ENCODE measurements around the gene SLC22A5. TPM values are rescaled to one million over a fixed set of nuclear protein-coding genes. Genes with fewer than 3 reads are reported as not detected.

SLC22A5 gene
- total and polyA plus RNA-seq, 2 donors (not counting 1 experiment from before 2014, with no cell fraction given), result 5.7 to 12.9 TPM

- no peaks in the 10 kb centered on the region for H3K9me3 ChIP-seq (ENCODE audit: control extremely low read depth in 1 of 3, control insufficient read depth in 2 of 3, insufficient read depth in 1 of 3, low read length in 2 of 3)
- no peaks in the 10 kb centered on the region for H3K9me3 Mint-ChIP-seq (ENCODE audit: insufficient read depth)
- H3K27me3 Mint-ChIP-seq, result no peaks in the 10 kb centered on the region
- no peak overlapping the region for H3K4me2 ChIP-seq (replicated peaks; ENCODE audit: low read depth, low read length, poor library complexity, severe bottlenecking)
- DNase-seq (no peak), ATAC-seq (ENCODE audit: low read depth) (no peak)
- no peaks in the 10 kb centered on the region for H3K79me2 ChIP-seq (ENCODE audit: control insufficient read depth, insufficient read depth, low read length)
- no peak overlapping the region for H3K4me3 ChIP-seq (ENCODE audit: control extremely low read depth in 1 of 5, extremely low read depth in 1 of 5, insufficient read depth in 1 of 5, low read depth in 2 of 5, low read length in 4 of 5)
- no peak for TF ChIP-seq CTCF (IDR thresholded peaks at IDR 0.05)
- no peak for TF ChIP-seq EZH2 (IDR thresholded peaks at IDR 0.05; ENCODE audit: borderline replicate concordance, insufficient read depth, low read depth, low read length, poor library complexity, severe bottlenecking)
- WGBS (ENCODE audit: insufficient coverage), result 99% methylated on average over 7 of the region's 10 CpGs
- no peak overlapping the region for H3K27ac ChIP-seq (ENCODE audit: low read length in 2 of 2)
- H3K4me1 Mint-ChIP-seq, result peaks cover 36% of the 10 kb centered on the region
- POLR2A ChIA-PET, result interaction anchor here (0.6 kb wide), 1 partner anchor 1294 kb away, joined by 3 read pairs; no protein-coding TSS in a partner anchor
- H3K36me3 ChIP-seq (replicated peaks in 1 of 2; ENCODE audit: control extremely low read depth in 1 of 2, control insufficient read depth in 1 of 2, extremely low read depth in 1 of 2, insufficient read depth in 2 of 2, low read length in 1 of 2), result no peaks in the 10 kb centered on the region
- H3K27ac Mint-ChIP-seq, result peak overlapping the region; percentile 32
- no peaks in the 10 kb centered on the region for H4K20me1 ChIP-seq (ENCODE audit: control insufficient read depth, insufficient read depth, low read length, poor library complexity, severe bottlenecking)
- peaks cover 21 to 26% of the 10 kb centered on the region in 2 donors for H3K4me1 ChIP-seq (ENCODE audit: control insufficient read depth in 2 of 2, insufficient read depth in 2 of 2, low read length in 2 of 2)
- H3K27me3 ChIP-seq (replicated peaks in 1 of 4; ENCODE audit: control extremely low read depth in 1 of 4, control insufficient read depth in 3 of 4, insufficient read depth in 4 of 4, low read length in 3 of 4), result no peaks in the 10 kb centered on the region
- intact Hi-C loops (cut with micrococcal nuclease), result loop anchor here (5.0 kb wide), 2 partner anchors 478 to 1478 kb away; partner anchors contain the start of genes GDF9 and UQCRQ
- CTCF ChIA-PET, result interaction anchor here (1.0 to 19.9 kb wide), 9 partner anchors 21 to 430 kb away, joined by 3 to 528 read pairs (median 4); partner anchors contain the start of gene IRF1
- H3K4me3 Mint-ChIP-seq, result no peak overlapping the region
- no peak overlapping the region for H2AFZ ChIP-seq (ENCODE audit: insufficient read depth, low read depth, low read length, poor library complexity, severe bottlenecking)
- no peak overlapping the region for H3K9ac ChIP-seq (ENCODE audit: low read length)
These were observed 20.2 kb downstream of the SLC22A5 start for GRCh38 chr5:132389585-132390286.

- peaks cover 28 to 29% of the 10 kb centered on the region in 2 donors for H3K4me1 ChIP-seq (ENCODE audit: control insufficient read depth in 2 of 2, insufficient read depth in 2 of 2, low read length in 2 of 2)
- no peak overlapping the region for H3K9ac ChIP-seq (ENCODE audit: low read length)
- H3K9me3 ChIP-seq (ENCODE audit: control extremely low read depth in 1 of 3, control insufficient read depth in 2 of 3, insufficient read depth in 1 of 3, low read length in 2 of 3), result no peaks in the 10 kb centered on the region
- ATAC-seq (ENCODE audit: low read depth), result no peak
- no peak overlapping the region for H2AFZ ChIP-seq (ENCODE audit: insufficient read depth, low read depth, low read length, poor library complexity, severe bottlenecking)
- ChIA-PET CTCF (interaction anchor here (0.9 to 19.9 kb wide), 6 partner anchors 11 to 136 kb away, joined by 3 to 528 read pairs (median 4); partner anchors contain the start of gene IRF1), POLR2A (interaction anchor here (1.5 kb wide), 1 partner anchor 99 kb away, joined by 5 read pairs; the partner anchor contains the start of gene IRF1)
- no peaks in the 10 kb centered on the region for H3K27me3 Mint-ChIP-seq
- H3K27ac Mint-ChIP-seq, result no peak overlapping the region
- no peaks in the 10 kb centered on the region for H3K9me3 Mint-ChIP-seq (ENCODE audit: insufficient read depth)
- no peak overlapping the region for H3K4me3 Mint-ChIP-seq
- no peak overlapping the region for H3K4me2 ChIP-seq (replicated peaks; ENCODE audit: low read depth, low read length, poor library complexity, severe bottlenecking)
- H3K27me3 ChIP-seq (replicated peaks in 1 of 4; ENCODE audit: control extremely low read depth in 1 of 4, control insufficient read depth in 3 of 4, insufficient read depth in 4 of 4, low read length in 3 of 4), result no peaks in the 10 kb centered on the region
- H3K36me3 ChIP-seq (replicated peaks in 1 of 2; ENCODE audit: control extremely low read depth in 1 of 2, control insufficient read depth in 1 of 2, extremely low read depth in 1 of 2, insufficient read depth in 2 of 2, low read length in 1 of 2), result no peaks in the 10 kb centered on the region
- no peaks in the 10 kb centered on the region for H3K79me2 ChIP-seq (ENCODE audit: control insufficient read depth, insufficient read depth, low read length)
- peaks cover 41% of the 10 kb centered on the region for H3K4me1 Mint-ChIP-seq
- 100% methylated on average over 3 of the region's 5 CpGs for WGBS (ENCODE audit: insufficient coverage)
- no peak overlapping the region for H3K27ac ChIP-seq (ENCODE audit: low read length in 2 of 2)
- intact Hi-C loops (cut with micrococcal nuclease), result no loop called here
- DNase-seq, result no peak
- no peaks in the 10 kb centered on the region for H4K20me1 ChIP-seq (ENCODE audit: control insufficient read depth, insufficient read depth, low read length, poor library complexity, severe bottlenecking)
- TF ChIP-seq EZH2 (IDR thresholded peaks at IDR 0.05; ENCODE audit: borderline replicate concordance, insufficient read depth, low read depth, low read length, poor library complexity, severe bottlenecking) (no peak), CTCF (IDR thresholded peaks at IDR 0.05) (no peak)
- H3K4me3 ChIP-seq (ENCODE audit: control extremely low read depth in 1 of 5, extremely low read depth in 1 of 5, insufficient read depth in 1 of 5, low read depth in 2 of 5, low read length in 4 of 5), result no peak overlapping the region
These were observed 21.7 kb downstream of the SLC22A5 start for GRCh38 chr5:132391247-132391646.
